Adrenal gland (tissue), 5 donors: Measurements from ENCODE around the gene CRTC1.

Experiments
- POLR2A ChIP-seq, 2 donors: fragments of 450-650 bp; IDR thresholded peaks; one replicate each; pipeline ENCODE4 v1.6.1; 2017; ENCODE audit warnings: antibody characterized with exemption in 2 of 2, mild to moderate bottlenecking in 2 of 2, moderate library complexity in 1 of 2
- TF ChIP-seq, protein P1 (sequence below), 6 experiments: fragments of 450-650 bp in 4 of 6; fragments of 200-600 bp in 2 of 6; sonication (generic) in 1 of 6; IDR thresholded peaks; 1 replicate in 5 of 6; 2 replicates in 1 of 6; pipeline versions ENCODE4 v1.5.1 to v1.8.0; 2016 to 2021; ENCODE audit warnings: antibody characterized with exemption in 6 of 6, mild to moderate bottlenecking in 2 of 6, moderate library complexity in 1 of 6
- donor health status: DM: no; HTN: no; CAD: no.

DNA sequence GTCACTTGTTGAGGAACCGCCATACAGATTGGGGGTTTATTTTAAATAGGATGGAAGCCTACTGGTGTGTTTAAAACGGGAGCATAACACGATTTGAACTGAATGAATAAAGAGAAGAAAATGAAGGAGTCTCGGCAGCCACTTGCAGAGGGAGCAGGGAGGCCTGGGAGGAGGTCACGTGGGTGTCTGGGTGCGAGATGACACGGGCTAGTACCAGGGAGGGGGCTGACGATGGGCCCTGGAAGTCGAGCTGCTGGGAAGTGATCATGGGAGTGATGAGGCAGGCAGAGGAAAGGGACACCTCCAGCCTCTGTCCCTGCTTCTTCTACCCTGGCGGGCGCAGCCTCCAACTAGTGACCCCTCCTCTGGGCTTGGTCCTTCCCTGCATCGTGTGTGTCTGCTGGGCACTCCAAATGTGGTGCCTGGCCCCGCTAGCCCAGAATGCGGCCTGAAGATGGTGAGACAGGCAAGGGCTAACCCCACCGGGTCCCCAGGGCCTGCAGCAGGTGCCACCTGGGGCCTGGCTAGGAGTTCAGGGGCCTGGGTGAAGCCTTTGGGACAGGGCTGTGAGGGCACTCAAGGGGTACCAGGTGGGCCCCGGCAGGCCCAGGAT, 35.5 kb downstream of the CRTC1 start:
- TF ChIP-seq, protein P1, sequence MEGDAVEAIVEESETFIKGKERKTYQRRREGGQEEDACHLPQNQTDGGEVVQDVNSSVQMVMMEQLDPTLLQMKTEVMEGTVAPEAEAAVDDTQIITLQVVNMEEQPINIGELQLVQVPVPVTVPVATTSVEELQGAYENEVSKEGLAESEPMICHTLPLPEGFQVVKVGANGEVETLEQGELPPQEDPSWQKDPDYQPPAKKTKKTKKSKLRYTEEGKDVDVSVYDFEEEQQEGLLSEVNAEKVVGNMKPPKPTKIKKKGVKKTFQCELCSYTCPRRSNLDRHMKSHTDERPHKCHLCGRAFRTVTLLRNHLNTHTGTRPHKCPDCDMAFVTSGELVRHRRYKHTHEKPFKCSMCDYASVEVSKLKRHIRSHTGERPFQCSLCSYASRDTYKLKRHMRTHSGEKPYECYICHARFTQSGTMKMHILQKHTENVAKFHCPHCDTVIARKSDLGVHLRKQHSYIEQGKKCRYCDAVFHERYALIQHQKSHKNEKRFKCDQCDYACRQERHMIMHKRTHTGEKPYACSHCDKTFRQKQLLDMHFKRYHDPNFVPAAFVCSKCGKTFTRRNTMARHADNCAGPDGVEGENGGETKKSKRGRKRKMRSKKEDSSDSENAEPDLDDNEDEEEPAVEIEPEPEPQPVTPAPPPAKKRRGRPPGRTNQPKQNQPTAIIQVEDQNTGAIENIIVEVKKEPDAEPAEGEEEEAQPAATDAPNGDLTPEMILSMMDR (IDR thresholded peaks at IDR 0.05), result no peak
- no peak for TF ChIP-seq POLR2A (IDR thresholded peaks at IDR 0.05)
